Inferior parietal cortex (tissue), 1 donor: ENCODE measurements around the gene MYO1G.
"Not testable (repeated sequence)": the region's sequence is repeated elsewhere in the genome, so short reads cannot be mapped to it uniquely, and the experiment has no call there.

Experiments
- DNase-seq: peaks from one replicate; pipeline ENCODE4 v3.0.0-alpha.2; 2016; ENCODE audit errors: extremely low spot score

Gene MYO1G

GRCh38 chr7:44999245-45000092 lies 20.7 kb upstream of the MYO1G start:
- peak; percentile 96 for DNase-seq

- DNase-seq = no peak
Measured at GRCh38 chr7:44998153-44998871, 19.5 kb upstream of the MYO1G start.

- no peak for DNase-seq
Measured at GRCh38 chr7:44995555-44996493, 17.0 kb upstream of the MYO1G start.

DNA sequence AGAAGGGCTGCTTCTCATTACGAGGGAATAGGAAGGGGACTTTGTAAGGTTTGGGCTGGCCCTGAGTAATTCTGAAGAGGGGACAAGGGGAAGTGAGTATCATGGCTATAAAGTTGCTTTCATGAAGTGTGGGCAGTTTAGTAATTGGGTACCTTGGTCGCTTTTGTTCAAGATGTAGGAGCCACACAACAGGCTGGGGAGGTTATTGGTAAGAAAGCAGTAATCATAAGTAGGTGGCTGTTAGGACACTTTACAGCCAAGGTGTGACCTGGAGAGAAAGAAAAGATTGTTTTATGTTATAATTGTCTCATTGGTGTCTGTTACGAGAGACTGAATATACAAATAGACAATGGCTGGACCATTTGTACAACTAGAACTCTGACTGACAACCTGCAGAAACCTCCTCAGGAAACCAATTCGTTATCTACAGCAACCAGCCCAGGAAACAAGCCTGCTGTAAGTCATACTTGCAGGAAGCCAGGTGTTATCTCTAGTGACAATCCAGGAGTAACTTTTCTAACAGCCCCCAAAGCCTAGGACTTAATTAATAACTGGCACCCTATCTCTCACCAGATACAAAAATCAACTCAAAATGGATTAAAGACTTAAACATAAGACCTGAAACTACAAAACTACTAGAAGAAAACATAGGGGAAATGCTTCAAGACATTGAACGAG lies 16.2 kb upstream of the MYO1G start:
- no peak for DNase-seq

DNA sequence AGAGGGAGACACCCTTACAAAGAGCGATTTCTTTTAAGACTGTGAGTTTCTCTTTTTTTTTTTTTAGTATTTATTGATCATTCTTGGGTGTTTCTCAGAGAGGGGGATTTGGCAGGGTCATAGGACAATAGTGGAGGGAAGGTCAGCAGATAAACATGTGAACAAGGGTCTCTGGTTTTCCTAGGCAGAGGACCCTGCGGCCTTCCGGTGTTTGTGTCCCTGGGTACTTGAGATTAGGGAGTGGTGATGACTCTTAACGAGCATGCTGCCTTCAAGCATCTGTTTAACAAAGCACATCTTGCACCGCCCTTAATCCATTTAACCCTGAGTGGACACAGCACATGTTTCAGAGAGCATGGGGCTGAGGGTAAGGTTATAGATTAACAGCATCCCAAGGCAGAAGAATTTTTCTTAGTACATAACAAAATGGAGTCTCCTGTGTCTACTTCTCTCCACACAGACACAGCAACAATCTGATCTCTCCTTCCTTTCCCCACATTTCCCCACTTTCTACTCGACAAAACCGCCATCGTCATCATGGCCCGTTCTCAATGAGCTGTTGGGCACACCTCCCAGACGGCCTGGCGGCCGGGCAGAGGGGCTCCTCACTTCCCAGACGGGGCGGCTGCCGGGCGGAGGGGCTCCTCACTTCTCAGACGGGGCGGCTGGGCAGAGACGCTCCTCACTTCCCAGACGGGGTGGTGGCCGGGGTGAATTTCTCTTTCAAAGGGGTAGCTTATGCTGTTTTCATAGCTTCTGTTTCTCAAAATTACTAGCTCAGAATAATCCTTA lies 13.4 kb upstream of the MYO1G start:
- DNase-seq = not testable (repeated sequence)

GRCh38 chr7:44990109-44991023 lies 11.6 kb upstream of the MYO1G start:
- DNase-seq = no peak

DNA sequence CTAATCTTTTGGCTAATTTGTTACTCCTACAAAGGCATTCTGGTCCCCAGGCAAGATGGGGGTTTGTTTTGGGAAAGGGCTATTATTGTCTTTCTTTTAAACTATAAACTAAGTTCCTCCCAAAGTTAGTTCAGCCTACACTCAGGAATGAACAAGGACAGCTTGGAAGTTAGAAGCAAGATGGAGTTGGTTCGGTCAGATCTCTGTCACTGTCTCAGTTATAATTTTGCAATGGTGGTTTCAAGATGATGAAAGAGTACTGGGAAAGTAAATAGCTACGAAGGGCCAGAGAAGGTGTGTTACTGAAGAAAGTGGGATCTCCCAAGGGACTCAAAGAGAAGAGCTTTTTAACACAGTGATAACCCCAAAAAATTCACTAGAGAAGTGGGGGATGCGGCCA lies 10.3 kb upstream of the MYO1G start:
- no peak for DNase-seq

DNA sequence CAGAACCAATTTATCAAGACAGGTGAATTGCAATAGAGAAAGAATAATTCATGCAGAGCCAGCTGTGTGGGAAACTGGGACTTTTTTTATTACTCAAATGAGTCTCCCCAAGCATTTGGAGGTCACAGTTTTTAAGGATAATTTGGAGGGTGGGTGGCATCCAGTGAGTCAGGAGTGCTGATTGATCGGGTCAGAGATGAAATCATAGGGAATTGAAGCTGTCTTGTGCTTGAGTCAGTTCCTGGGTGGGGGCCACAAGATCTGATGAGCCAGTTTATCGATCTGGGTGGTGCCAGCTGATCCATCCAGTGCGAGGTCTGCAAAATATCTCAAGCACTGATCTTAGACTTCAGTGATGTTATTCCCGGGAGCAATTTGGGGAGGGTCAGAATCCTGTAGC lies 9.9 kb upstream of the MYO1G start:
- DNase-seq = no peak

DNA sequence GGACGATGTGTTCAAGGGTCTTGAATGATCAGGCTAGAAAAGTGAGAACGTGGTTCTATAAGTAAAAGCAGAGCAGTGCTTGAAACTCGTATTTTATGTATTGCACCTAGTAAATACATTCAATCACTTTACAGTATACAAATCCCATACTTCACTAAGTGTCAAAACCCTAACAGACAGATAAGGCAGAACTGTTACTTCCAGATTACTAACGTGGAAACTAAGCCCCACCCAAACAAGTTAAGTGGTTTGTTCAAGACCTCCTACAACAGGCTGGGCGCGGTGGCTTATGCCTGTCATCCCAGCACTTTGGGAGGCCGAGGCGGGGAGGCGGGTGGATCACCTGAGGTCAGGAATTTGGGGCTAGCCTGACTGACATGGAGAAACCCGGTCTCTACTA lies 9.2 kb upstream of the MYO1G start:
- DNase-seq = no peak

- DNase-seq = no peak
Measured at GRCh38 chr7:44987457-44987856, 8.6 kb upstream of the MYO1G start.

DNA sequence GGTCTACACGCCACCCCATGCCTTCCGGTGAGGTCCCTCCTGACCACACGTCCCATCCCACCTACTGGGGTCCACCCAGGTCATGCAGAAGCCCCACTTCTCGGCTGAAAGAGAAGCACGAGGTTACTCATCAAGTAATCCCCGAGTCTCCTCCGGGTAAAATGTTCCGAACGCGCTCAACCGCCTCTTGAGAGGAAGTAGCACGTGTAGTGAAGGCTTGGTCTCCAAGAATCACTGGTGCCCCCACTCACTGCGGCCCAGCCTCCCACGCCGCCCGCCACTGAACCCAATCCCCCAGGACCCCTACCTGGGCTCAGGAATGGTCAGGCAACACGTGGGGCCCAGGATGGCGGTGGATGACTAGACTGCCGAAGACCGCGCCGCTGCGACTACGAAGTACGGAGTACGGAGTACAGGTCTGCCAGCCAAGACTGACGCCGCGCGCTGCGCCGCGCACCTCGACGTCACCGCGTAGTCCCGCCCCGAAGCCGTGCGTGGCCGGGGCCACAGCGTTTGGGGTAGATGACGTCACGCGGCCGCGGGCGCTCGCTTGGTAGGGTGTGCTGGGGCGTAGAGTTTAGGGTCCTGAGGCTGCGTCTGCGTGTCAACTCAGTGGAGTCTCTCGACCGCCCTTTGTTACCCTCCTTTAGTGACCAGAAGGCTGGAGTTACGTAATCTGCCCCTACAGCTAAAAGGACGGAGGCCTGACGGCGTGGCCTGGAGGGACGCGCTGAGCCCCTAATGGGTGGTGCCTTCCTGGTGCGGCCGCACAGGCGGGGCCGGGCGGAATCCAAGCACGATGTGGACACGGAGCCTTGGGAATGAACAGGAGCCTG lies 7.6 kb upstream of the MYO1G start:
- peak; percentile 92 for DNase-seq

DNA sequence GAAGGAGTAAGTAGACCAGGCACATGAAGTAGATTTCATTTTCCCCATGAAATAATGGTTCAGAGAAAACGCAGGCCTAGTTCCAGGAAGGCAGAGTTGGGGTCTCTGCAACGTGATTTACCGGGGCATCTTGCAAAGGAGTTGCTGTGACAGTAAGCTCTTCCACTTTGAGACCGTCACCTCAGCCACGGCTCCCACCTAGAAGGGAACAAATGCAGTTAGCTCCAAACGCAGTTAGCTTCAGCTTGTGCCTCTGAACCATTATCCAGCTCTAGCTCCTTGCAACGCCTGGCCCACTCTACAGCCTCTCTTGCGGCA lies 7.0 kb upstream of the MYO1G start:
- no peak for DNase-seq

DNA sequence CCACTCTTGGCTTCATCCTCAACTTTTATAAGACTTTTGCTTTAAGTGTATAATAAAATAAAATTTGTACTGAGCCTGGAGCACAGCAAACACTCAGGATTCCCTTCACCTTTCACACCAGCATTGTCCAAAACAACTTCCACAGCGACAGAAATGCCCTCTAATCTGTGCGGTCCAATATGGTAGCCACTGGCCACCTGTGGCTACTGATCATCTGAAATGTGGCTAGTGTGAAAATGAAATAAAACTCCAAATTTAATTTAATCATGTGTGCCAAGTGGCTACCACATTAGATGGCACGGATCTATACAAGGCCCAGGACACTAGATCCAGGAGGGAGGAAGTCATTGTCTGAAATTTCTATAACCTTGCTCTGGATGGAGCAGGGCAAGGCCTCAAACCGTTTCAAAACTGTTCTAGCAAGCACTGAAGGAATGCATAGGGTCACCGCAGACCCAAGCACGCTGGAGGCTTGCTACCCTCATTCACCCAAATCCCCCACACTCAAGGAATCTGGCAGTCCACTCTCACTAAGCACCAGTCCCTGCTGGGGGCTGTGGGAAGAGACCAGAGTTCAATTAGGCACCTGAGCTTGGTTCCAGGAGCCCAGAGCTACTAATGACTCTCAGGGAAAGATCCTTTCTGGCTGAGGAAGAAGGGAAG lies 6.3 kb upstream of the MYO1G start:
- no peak for DNase-seq

- no peak for DNase-seq
Measured at GRCh38 chr7:44984478-44984758, 5.6 kb upstream of the MYO1G start.

GRCh38 chr7:44983742-44984477 lies 5.1 kb upstream of the MYO1G start:
- no peak for DNase-seq

GRCh38 chr7:44982970-44983369 lies 4.2 kb upstream of the MYO1G start:
- DNase-seq = no peak

- no peak for DNase-seq
Measured at GRCh38 chr7:44982535-44982923, 3.7 kb upstream of the MYO1G start.
